Ovary (tissue), 9 donors: ENCODE measurements around the gene SRGAP3. TPM values are rescaled to one million over a fixed set of nuclear protein-coding genes. Genes with fewer than 3 reads are reported as not detected.

Experiments
- DNase-seq, 5 donors: peaks; one replicate each; pipeline ENCODE4 v3.0.0-alpha.2; 2019 to 2020
- H3K27ac ChIP-seq, 2 donors: fragments of 200-600 bp; one replicate each; pipeline versions ENCODE4 v1.5.1 to v1.8.0; 2019 to 2022
- H3K27me3 ChIP-seq: fragments of 200-600 bp; one replicate; pipeline ENCODE4 v1.8.0; 2022
- H3K36me3 ChIP-seq: fragments of 200-600 bp; sonication (generic); one replicate; pipeline ENCODE4 v1.5.1; 2019
- H3K4me1 ChIP-seq: one replicate; pipeline ENCODE4 v1.8.1; 2013; ENCODE audit warnings: mild to moderate bottlenecking, moderate library complexity; ENCODE audit not compliant: insufficient read depth
- H3K4me3 ChIP-seq: fragments of 200-600 bp; sonication (generic); one replicate; pipeline ENCODE4 v1.5.1; 2017
- H3K9me3 ChIP-seq, 2 donors: fragments of 200-600 bp in 1 of 2; sonication (generic) in 1 of 2; one replicate each; pipeline versions ENCODE4 v1.5.1 to v1.8.1; 2013 to 2019; ENCODE audit warnings: mild to moderate bottlenecking in 1 of 2, moderate library complexity in 1 of 2
- EP300 ChIP-seq: sonication (generic); formaldehyde crosslinking; IDR thresholded peaks from one replicate; pipeline ENCODE4 v1.6.1; 2017; ENCODE audit warnings: antibody characterized with exemption
- POLR2A ChIP-seq: fragments of 450-650 bp; IDR thresholded peaks from one replicate; pipeline ENCODE4 v1.6.1; 2017; ENCODE audit warnings: antibody characterized with exemption, mild to moderate bottlenecking, moderate library complexity
- WGBS, 3 donors: extraction: QIAGEN DNeasy Blood & Tissue Kit in 1 of 3; methylation state at CpG; one replicate each; pipeline versions ENCODE4 v1.1.5 to v1.1.7; 2013 to 2017; 5-methylcytosine and 5-hydroxymethylcytosine counted together
- intact Hi-C, 4 donors: fragments of 100-400 bp; cut with DNase I; formaldehyde crosslinking; loops; one replicate each; pipeline versions ENCODE4 v1.11.0 to v1.15.1; 2022 to 2023
- polyA plus RNA-seq, 2 donors: library from polyadenylated mRNA; stranded (reverse); fragments of 200-250 nt in 1 of 2; fragments of 350-450 nt in 1 of 2; fragmentation: Illumina TruSeq in 1 of 2; extraction: RNeasy Lipid Tissue Mini Kit (QIAGEN cat#74804) in 1 of 2; gene quantifications; one replicate each; pipeline ENCODE4 v1.2.3, GENCODE V29; 2013 to 2014
- total RNA-seq, 7 donors: library from RNA; depleted of rRNA in 2 of 7; stranded (reverse); fragments of >200 nt in 2 of 7; fragmentation: NEBNext Ultra II Directional in 3 of 7; extraction: Animal tissue kit (Norgen Biotek cat#: 25700) in 3 of 7; gene quantifications; one replicate each; pipeline versions ENCODE4 v1.1.0 to v1.2.4, GENCODE V29; 2016 to 2023
- TF ChIP-seq, protein P1 (sequence below), 3 donors: fragments of 450-650 bp in 2 of 3; fragments of 200-600 bp in 1 of 3; IDR thresholded peaks; one replicate each; pipeline versions ENCODE4 v1.5.1 to v1.8.0; 2016 to 2022; ENCODE audit warnings: antibody characterized with exemption in 3 of 3, mild to moderate bottlenecking in 1 of 3
- donor health status: DM: no; HTN: no; CAD: no; lungs with moderate emphysema.
- donor health status: DM: no; HTN: no; CAD: no.
- donor health status: Bipolar disorder and iron deficiency.
- donor health status: DM: yes; HTN: yes; CAD: no.
- donor health status: DM: no; HTN: no; CAD: no.
- donor health status: DM: yes; HTN: yes; CAD: no.

SRGAP3 gene
- total and polyA plus RNA-seq, 9 donors: 2.1 to 36.8 (median 13.1) TPM

DNA sequence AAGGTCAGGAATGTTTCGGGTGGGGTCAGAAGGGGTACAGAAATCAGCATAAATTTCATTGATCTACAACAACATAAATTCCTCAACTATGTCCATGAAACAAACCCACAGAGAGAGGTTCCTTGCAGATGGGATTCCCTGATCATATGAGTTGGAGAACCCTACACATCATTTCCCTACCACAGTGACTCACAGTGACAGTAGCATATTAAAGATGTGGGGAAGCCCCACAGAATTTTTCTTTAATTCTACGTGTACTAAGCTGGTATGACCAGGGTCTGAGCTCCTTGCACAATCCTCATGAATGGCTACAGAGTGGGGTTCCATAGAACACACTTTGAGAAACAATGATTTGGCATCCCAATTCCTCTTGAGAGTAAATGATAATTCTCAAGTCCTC, 169.3 kb downstream of the SRGAP3 start:
- 89 to 98% (median 96%) methylated on average over 2 of the region's 2 CpGs for WGBS, 3 donors
- H3K4me3 ChIP-seq: no peak overlapping the region
- TF ChIP-seq EP300 (no peak), POLR2A (no peak)
- TF ChIP-seq, protein P1, sequence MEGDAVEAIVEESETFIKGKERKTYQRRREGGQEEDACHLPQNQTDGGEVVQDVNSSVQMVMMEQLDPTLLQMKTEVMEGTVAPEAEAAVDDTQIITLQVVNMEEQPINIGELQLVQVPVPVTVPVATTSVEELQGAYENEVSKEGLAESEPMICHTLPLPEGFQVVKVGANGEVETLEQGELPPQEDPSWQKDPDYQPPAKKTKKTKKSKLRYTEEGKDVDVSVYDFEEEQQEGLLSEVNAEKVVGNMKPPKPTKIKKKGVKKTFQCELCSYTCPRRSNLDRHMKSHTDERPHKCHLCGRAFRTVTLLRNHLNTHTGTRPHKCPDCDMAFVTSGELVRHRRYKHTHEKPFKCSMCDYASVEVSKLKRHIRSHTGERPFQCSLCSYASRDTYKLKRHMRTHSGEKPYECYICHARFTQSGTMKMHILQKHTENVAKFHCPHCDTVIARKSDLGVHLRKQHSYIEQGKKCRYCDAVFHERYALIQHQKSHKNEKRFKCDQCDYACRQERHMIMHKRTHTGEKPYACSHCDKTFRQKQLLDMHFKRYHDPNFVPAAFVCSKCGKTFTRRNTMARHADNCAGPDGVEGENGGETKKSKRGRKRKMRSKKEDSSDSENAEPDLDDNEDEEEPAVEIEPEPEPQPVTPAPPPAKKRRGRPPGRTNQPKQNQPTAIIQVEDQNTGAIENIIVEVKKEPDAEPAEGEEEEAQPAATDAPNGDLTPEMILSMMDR (IDR thresholded peaks at IDR 0.05): no peak

DNA sequence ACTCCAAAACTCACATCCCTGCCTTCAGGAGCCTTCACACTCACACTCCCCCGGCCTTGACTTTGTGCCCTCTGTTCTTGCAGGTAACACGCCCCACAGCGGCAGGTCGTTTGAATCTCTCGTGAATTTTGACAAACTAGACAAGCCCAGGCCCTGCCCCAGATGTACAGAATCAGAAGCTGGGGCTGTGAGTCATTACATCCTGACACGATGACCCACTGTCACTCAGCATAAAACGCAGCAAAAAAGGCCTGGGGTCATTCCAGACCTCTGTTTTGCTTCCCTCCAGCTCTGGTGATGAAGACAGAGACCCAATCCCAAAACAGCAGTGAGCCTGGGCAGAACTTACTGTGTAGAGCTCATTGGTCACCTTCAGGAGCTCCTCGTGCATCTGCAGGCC, 169.8 kb downstream of the SRGAP3 start:
- no peaks in the 10 kb centered on the region for H3K27me3 ChIP-seq
- intact Hi-C loops: loop anchor here in 1 of 4 donors (10.0 kb wide), 1 partner anchor 215 kb away; no protein-coding TSS in a partner anchor
- 83 to 88% (median 84%) methylated on average over 8 of the region's 8 CpGs for WGBS, 3 donors

More for the DNA sequence above, 169.3 kb downstream of the SRGAP3 start:
- intact Hi-C loops: no loop called here
- Histone ChIP-seq H3K36me3 (no peaks in the 10 kb centered on the region), H3K27ac (no peak overlapping the region), H3K9me3 (no peaks in the 10 kb centered on the region), H3K27me3 (no peaks in the 10 kb centered on the region), H3K4me1 (no peaks in the 10 kb centered on the region)
- DNase-seq: no peak

DNA sequence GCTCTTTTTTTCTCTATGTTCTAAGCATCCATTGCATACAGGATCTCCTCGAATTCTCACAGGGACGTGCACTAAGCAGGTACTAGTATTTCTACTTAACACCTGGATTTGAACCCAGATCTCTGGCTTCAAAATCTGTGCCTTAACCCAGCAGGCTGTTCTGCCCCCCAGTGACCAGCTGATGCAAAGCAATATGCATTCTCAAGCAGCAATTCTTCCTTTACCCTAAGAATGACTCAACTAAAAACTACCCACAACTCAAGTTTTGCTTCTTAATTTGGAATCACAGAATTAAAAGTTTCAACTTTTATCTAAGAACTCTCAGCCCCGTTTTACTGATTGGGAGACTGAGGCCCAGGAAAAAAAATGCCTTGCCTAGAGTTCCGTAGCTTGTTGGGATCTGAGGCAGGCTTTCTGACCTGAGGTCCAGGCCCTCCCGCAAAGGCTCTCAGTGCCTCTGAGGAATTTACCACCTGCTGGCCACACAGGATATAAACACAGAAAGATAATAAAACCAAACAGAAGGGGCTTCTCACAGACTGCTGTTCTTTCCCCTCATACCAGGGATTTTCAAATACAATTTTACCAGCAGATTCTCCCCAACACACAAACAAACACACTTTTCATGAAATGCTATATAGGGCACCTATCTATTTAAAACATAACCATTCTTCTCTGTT, 170.7 kb downstream of the SRGAP3 start:
- no peaks in the 10 kb centered on the region for H3K9me3 ChIP-seq
- intact Hi-C loops: loop anchor here in 1 of 4 donors (10.0 kb wide), 1 partner anchor 216 kb away; no protein-coding TSS in a partner anchor
- TF ChIP-seq, protein P1 (IDR thresholded peaks at IDR 0.05): no peak
- TF ChIP-seq EP300 (no peak), POLR2A (no peak)
- no peaks in the 10 kb centered on the region for H3K4me1 ChIP-seq
- H3K36me3 ChIP-seq: no peaks in the 10 kb centered on the region
- H3K4me3 ChIP-seq: no peak overlapping the region
- WGBS, 3 donors: 73 to 80% (median 75%) methylated on average over 5 of the region's 5 CpGs
- no peak for DNase-seq
- H3K27me3 ChIP-seq: no peaks in the 10 kb centered on the region
- H3K27ac ChIP-seq: no peak overlapping the region

More for the DNA sequence above, 169.8 kb downstream of the SRGAP3 start:
- TF ChIP-seq, protein P1 (IDR thresholded peaks at IDR 0.05): no peak
- TF ChIP-seq POLR2A (no peak), EP300 (no peak)
- Histone ChIP-seq H3K9me3 (no peaks in the 10 kb centered on the region), H3K4me3 (no peak overlapping the region), H3K4me1 (no peaks in the 10 kb centered on the region), H3K36me3 (no peaks in the 10 kb centered on the region), H3K27ac (no peak overlapping the region)
- DNase-seq: no peak

DNA sequence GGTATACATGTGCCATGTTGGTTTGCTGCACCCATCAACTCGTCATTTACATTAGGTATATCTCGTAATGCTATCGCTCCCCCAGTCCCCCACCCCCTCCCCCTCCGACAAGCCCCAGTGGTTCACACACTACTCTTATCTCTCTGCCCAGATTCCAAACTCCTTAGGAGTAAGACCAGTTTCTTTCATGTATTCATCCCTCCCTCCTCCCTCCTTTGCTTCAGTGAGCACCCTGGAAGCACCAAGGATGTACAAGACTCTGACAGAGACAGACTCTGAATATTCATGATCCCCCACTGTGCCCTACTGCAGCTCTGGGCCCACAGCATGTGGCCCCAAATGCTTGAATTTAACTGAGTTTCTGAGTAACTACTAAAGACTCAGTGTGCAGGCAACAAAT, 172.4 kb downstream of the SRGAP3 start:
- TF ChIP-seq, protein P1 (IDR thresholded peaks at IDR 0.05): no peak
- TF ChIP-seq POLR2A (no peak), EP300 (no peak)
- Histone ChIP-seq H3K27me3 (no peaks in the 10 kb centered on the region), H3K9me3 (no peaks in the 10 kb centered on the region), H3K4me3 (no peak overlapping the region), H3K27ac (no peak overlapping the region), H3K4me1 (no peaks in the 10 kb centered on the region), H3K36me3 (no peaks in the 10 kb centered on the region)
- WGBS, 3 donors: 86 to 88% (median 86%) methylated on average over 4 of the region's 4 CpGs
- intact Hi-C loops: loop anchor here in 1 of 4 donors (10.0 kb wide), 1 partner anchor 218 kb away; no protein-coding TSS in a partner anchor
- DNase-seq: no peak
